GM18861 (cell line): ENCODE data around the gene HSPA4.

Experiments used
- ATAC-seq: cut with Tn5 transposase; IDR thresholded peaks from one replicate; pipeline ENCODE4 v1.9.1; 2021; ENCODE audit not compliant: unreplicated experiment

Gene HSPA4

GRCh38 chr5:133088064-133088463, 36.3 kb downstream of the HSPA4 start:
- ATAC-seq, result no peak

GRCh38 chr5:133091034-133091433, 39.2 kb downstream of the HSPA4 start:
- ATAC-seq, result no peak

- ATAC-seq, result no peak
These were observed 54.5 kb downstream of the HSPA4 start for GRCh38 chr5:133106343-133106742.

GRCh38 chr5:133106761-133107572, 55.2 kb downstream of the HSPA4 start:
- no peak for ATAC-seq

GRCh38 chr5:133108481-133108921, 56.7 kb downstream of the HSPA4 start:
- ATAC-seq, result no peak

- no peak for ATAC-seq
These were observed 58.1 kb downstream of the HSPA4 start for GRCh38 chr5:133109655-133110483.

- ATAC-seq, result no peak
These were observed 58.9 kb downstream of the HSPA4 start for GRCh38 chr5:133110709-133111108.

- ATAC-seq, result no peak
These were observed 59.5 kb downstream of the HSPA4 start for GRCh38 chr5:133111299-133111698.

GRCh38 chr5:133112026-133112660, 60.3 kb downstream of the HSPA4 start:
- no peak for ATAC-seq

GRCh38 chr5:133113331-133114061, 61.7 kb downstream of the HSPA4 start:
- no peak for ATAC-seq

- ATAC-seq, result no peak
These were observed 62.5 kb downstream of the HSPA4 start for GRCh38 chr5:133114166-133114932.

- no peak for ATAC-seq
These were observed 63.1 kb downstream of the HSPA4 start for GRCh38 chr5:133114933-133115310.

- ATAC-seq, result no peak
These were observed 64.8 kb downstream of the HSPA4 start for GRCh38 chr5:133116601-133117000.

- ATAC-seq, result no peak
These were observed 65.5 kb downstream of the HSPA4 start for GRCh38 chr5:133117166-133117911.

GRCh38 chr5:133117912-133118445, 66.2 kb downstream of the HSPA4 start:
- no peak for ATAC-seq

- no peak for ATAC-seq
These were observed 66.9 kb downstream of the HSPA4 start for GRCh38 chr5:133118741-133119140.

- ATAC-seq, result no peak
These were observed 67.5 kb downstream of the HSPA4 start for GRCh38 chr5:133119233-133119711.

- no peak for ATAC-seq
These were observed 68.4 kb downstream of the HSPA4 start for GRCh38 chr5:133120156-133120750.

GRCh38 chr5:133121080-133121479, 69.3 kb downstream of the HSPA4 start:
- ATAC-seq, result no peak
